Measurements from ENCODE around the gene ARMC10.
"Not testable (repeated sequence)": the region's sequence is repeated elsewhere in the genome, so short reads cannot be mapped to it uniquely, and the experiment has no call there.

The ARMC10 gene

DNA sequence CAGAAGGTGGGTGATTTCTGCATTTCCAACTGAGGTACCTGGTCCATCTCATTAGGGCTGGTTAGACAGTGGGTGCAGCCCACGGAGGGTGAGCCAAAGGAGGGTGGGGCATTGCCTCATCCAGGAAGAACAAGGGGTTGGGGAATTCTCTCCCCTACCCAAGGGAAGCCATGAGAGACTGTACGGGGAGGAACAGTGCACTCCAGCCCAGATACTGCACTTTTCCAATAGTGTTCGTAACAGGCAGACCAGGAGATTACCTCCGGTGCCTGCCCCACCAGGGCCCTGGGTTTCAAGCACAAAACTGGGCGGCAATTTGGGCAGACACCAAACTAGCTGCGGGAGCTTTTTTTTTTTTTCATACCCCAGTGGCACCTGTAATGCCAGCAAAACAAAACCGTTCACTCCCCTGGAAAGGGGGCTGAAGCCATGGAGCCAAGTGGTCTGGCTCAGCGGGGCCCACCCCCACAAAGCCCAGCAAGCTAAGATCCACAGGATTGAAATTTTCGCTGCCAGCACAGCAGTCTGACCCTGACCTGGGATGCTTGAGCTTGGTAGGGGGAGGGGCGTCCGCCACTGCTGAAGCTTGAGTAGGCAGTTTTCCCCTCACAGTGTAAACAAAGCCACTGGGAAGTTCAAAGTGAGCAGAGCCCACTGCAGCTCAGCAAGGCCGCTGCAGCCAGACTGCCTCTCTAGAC, 31.2 kb downstream of the ARMC10 start:
- H3K36me3 ChIP-seq (ENCODE audit: control insufficient read depth, insufficient read depth, low read length) = peaks cover 9% of the 10 kb centered on the region
- H3K9me3 ChIP-seq (ENCODE audit: control insufficient read depth, insufficient read depth, low read length) = no peaks in the 10 kb centered on the region
- H3K4me1 ChIP-seq (ENCODE audit: control insufficient read depth, insufficient read depth, low read length) = peaks cover 14% of the 10 kb centered on the region
- H3K27me3 ChIP-seq (ENCODE audit: control insufficient read depth, insufficient read depth, low read length) = no peaks in the 10 kb centered on the region
- no peak overlapping the region for H3K9ac ChIP-seq (ENCODE audit: low read depth, low read length)
- peak overlapping the region; percentile 71 for H3K27ac ChIP-seq (ENCODE audit: low read depth, low read length)
- no peak overlapping the region for H3K4me3 ChIP-seq (ENCODE audit: low read depth, low read length)

DNA sequence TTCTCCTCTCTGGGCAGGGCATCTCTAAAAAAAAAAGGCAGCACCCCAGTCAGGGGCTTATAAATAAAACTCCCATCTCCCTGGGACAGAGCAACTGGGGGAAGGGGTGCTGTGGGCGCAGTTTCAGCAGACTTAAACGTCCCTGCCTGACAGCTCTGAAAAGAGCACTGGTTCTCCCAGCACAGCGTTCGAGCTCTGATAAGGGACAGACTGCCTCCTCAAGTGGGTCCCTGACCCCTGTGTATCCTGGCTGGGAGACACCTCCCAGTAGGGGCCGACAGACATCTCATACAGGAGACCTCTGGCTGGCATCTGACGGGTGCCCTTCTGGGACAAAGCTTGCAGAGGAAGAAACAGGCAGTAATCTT, 31.7 kb downstream of the ARMC10 start:
- H3K9me3 ChIP-seq (ENCODE audit: control insufficient read depth, insufficient read depth, low read length); H3K4me3 ChIP-seq (ENCODE audit: low read depth, low read length); H3K27me3 ChIP-seq (ENCODE audit: control insufficient read depth, insufficient read depth, low read length); H3K36me3 ChIP-seq (ENCODE audit: control insufficient read depth, insufficient read depth, low read length); H3K9ac ChIP-seq (ENCODE audit: low read depth, low read length): not testable (repeated sequence)
- Histone ChIP-seq H3K27ac (ENCODE audit: low read depth, low read length) (peak overlapping the region; percentile 71), H3K4me1 (ENCODE audit: control insufficient read depth, insufficient read depth, low read length) (peaks cover 14% of the 10 kb centered on the region)

DNA sequence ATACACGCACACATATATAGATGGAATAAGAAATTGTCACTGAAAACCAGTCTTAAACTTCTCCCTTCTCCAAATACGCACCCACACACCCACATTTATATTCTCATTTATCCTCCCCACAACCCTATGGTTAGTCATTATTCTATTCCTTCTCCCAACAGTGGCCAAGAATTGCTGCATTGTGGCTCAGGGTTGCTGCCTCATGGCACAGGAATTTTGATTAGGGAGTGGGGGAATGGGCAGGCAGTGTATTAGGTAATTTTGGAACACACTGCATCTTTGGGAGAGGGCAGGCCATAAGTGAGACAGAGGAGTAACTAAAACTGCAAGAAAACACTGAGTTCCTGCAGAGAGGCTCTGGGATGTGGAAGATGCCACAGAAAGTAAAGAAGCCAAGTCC, 38.2 kb downstream of the ARMC10 start:
- H3K9me3 ChIP-seq (ENCODE audit: control insufficient read depth, insufficient read depth, low read length) = no peaks in the 10 kb centered on the region
- H3K9ac ChIP-seq (ENCODE audit: low read depth, low read length) = no peak overlapping the region
- 0 out of 2 replicates have a peak, but pooled peaks cover 7% of the 10 kb centered on the region for H3K36me3 ChIP-seq (ENCODE audit: control insufficient read depth, insufficient read depth, low read length)
- H3K27me3 ChIP-seq (ENCODE audit: control insufficient read depth, insufficient read depth, low read length) = no peaks in the 10 kb centered on the region
- no peak overlapping the region for H3K4me3 ChIP-seq (ENCODE audit: low read depth, low read length)
- peak overlapping the region; percentile 57 for H3K27ac ChIP-seq (ENCODE audit: low read depth, low read length)
- H3K4me1 ChIP-seq (ENCODE audit: control insufficient read depth, insufficient read depth, low read length) = no peaks in the 10 kb centered on the region; the same call in 1 of the 2 replicates

DNA sequence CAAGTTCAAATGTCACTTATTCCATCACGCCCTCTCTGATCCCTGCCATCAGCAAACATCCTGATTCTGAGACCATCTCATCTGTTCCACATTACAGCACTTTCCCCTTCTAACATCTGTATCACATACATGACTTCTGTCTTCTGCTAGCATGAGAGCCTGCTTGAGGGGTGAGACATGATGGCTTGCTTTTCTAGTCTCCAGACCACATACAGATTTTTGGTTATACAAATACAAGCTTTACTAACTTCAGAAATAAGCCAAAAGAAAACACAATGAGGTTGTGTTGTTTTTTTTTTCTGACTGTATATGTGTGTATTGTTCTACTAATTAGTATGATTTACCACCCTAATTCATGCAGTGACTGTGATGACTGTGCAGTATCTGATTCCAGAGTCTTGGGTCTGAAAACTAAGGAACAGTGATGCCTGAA, 39.7 kb downstream of the ARMC10 start:
- Histone ChIP-seq H3K27me3 (ENCODE audit: control insufficient read depth, insufficient read depth, low read length) (no peaks in the 10 kb centered on the region), H3K36me3 (ENCODE audit: control insufficient read depth, insufficient read depth, low read length) (peaks cover 14% of the 10 kb centered on the region), H3K4me3 (ENCODE audit: low read depth, low read length) (no peak overlapping the region), H3K27ac (ENCODE audit: low read depth, low read length) (no peak overlapping the region), H3K9me3 (ENCODE audit: control insufficient read depth, insufficient read depth, low read length) (no peaks in the 10 kb centered on the region), H3K9ac (ENCODE audit: low read depth, low read length) (no peak overlapping the region), H3K4me1 (ENCODE audit: control insufficient read depth, insufficient read depth, low read length) (no peaks in the 10 kb centered on the region; the same call in 1 of the 2 replicates)

DNA sequence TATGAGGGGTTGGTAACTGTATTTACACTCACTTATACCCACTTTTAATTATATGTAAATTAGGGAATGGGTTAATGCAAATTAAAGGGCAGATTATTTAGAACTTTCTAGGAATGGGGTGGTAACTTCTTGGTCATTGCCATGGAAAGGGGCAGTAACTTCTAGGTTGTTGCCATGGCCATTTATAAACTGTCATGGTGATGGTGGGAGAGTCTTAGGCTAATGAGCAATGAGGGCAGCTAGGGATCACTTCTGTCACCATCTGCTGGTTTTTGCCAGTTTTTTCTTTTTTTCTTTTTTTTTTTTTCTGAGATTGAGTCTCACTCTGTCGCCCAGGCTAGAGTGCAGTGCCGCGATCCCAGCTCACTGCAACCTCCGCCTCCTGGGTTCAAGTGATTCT, 40.8 kb downstream of the ARMC10 start:
- no peaks in the 10 kb centered on the region for H3K9me3 ChIP-seq (ENCODE audit: control insufficient read depth, insufficient read depth, low read length)
- no peaks in the 10 kb centered on the region; the same call in 1 of the 2 replicates for H3K4me1 ChIP-seq (ENCODE audit: control insufficient read depth, insufficient read depth, low read length)
- H3K9ac ChIP-seq (ENCODE audit: low read depth, low read length) = no peak overlapping the region
- H3K36me3 ChIP-seq (ENCODE audit: control insufficient read depth, insufficient read depth, low read length) = peaks cover 20% of the 10 kb centered on the region
- no peaks in the 10 kb centered on the region for H3K27me3 ChIP-seq (ENCODE audit: control insufficient read depth, insufficient read depth, low read length)
- no peak overlapping the region for H3K4me3 ChIP-seq (ENCODE audit: low read depth, low read length)
- H3K27ac ChIP-seq (ENCODE audit: low read depth, low read length) = no peak overlapping the region

DNA sequence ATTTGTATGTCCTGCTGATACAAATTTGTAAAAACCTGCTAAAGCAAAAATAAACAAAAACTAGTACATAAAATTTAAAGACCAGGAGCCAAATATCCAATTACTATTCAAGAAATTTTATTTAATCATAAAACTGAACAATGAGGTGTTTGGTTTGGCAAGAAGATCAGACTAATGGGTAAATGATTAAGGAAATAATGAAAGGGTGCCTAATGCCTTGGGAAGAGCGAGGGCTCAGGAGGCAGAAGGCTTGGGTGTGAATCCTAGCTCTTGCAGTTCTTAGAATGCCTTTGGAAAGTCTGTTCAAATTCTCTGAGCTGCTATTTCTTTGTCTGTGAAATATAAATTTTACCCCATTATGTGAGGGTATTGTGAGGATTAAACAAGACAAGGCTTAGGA, 41.6 kb downstream of the ARMC10 start:
- no peak overlapping the region for H3K4me3 ChIP-seq (ENCODE audit: low read depth, low read length)
- no peaks in the 10 kb centered on the region for H3K9me3 ChIP-seq (ENCODE audit: control insufficient read depth, insufficient read depth, low read length)
- H3K27ac ChIP-seq (ENCODE audit: low read depth, low read length) = no peak overlapping the region
- no peaks in the 10 kb centered on the region for H3K27me3 ChIP-seq (ENCODE audit: control insufficient read depth, insufficient read depth, low read length)
- H3K4me1 ChIP-seq (ENCODE audit: control insufficient read depth, insufficient read depth, low read length) = no peaks in the 10 kb centered on the region; the same call in 1 of the 2 replicates
- peaks cover 24% of the 10 kb centered on the region for H3K36me3 ChIP-seq (ENCODE audit: control insufficient read depth, insufficient read depth, low read length)
- H3K9ac ChIP-seq (ENCODE audit: low read depth, low read length) = no peak overlapping the region

DNA sequence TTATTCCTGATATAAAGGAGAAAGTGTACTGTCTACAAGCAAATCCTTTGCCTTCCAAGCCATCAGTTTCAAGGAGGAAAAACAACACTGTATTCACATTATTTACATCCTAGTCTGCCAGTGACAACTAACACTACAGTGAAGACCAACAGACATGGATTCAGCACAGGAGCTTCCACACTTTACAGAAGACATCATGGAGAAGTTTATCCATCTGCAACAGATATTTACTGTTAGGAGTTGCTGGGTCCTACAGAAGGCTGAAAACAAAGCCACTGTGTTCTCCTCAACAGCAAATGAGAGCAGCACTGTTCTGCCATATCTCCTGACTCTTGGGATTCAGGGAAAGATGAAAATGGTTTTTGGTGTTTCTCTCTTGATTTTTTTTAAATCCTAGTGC, 42.1 kb downstream of the ARMC10 start:
- H3K27me3 ChIP-seq (ENCODE audit: control insufficient read depth, insufficient read depth, low read length) = no peaks in the 10 kb centered on the region
- no peaks in the 10 kb centered on the region for H3K9me3 ChIP-seq (ENCODE audit: control insufficient read depth, insufficient read depth, low read length)
- H3K27ac ChIP-seq (ENCODE audit: low read depth, low read length) = no peak overlapping the region
- H3K4me3 ChIP-seq (ENCODE audit: low read depth, low read length) = no peak overlapping the region
- H3K9ac ChIP-seq (ENCODE audit: low read depth, low read length) = no peak overlapping the region
- H3K4me1 ChIP-seq (ENCODE audit: control insufficient read depth, insufficient read depth, low read length) = no peaks in the 10 kb centered on the region; the same call in 1 of the 2 replicates
- H3K36me3 ChIP-seq (ENCODE audit: control insufficient read depth, insufficient read depth, low read length) = peaks cover 26% of the 10 kb centered on the region

DNA sequence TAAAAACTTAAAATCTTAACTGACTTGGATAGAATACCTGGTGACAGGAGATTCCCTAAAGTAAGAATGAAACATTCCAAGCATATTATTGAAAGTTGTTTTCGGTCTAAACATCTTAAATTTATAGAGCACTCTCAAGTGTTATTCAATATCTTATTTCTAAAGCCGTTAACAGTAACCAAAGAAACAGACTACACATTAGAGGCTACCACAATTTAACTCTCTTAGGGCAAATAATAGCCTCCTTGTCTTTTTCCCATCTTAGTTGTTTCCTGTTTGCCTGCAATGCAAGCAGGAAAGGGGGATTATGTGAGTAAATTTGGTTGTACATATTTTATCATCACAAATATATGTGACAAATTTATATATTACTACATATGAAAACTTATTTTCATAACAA, 42.5 kb downstream of the ARMC10 start:
- Histone ChIP-seq H3K4me1 (ENCODE audit: control insufficient read depth, insufficient read depth, low read length) (no peaks in the 10 kb centered on the region; the same call in 1 of the 2 replicates), H3K9me3 (ENCODE audit: control insufficient read depth, insufficient read depth, low read length) (no peaks in the 10 kb centered on the region)

DNA sequence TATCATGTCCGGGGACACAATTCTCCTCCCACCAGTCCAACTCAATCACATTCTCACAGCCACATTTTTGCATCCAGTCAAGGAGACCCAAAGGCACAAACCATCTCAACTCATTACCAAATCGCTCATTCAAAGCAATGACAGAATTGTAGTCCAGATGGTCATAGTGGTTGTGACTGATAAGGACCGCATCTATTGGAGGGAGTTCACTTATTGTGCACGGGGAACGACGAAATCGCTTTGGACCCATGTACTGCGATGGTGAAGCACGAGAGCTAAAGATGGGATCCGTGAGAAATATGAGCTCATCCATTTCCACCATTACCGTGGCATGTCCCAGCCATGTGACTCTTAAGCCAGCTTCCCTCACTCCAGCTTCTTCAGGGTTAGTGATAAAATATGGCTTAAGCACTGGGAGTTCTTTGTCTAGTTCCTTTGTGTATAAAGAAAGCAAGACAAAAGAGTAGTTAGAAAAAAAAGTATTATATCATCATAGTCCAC, 44.9 kb downstream of the ARMC10 start:
- H3K4me1 ChIP-seq (ENCODE audit: control insufficient read depth, insufficient read depth, low read length) = no peaks in the 10 kb centered on the region
- no peak overlapping the region for H3K4me3 ChIP-seq (ENCODE audit: low read depth, low read length)
- H3K27ac ChIP-seq (ENCODE audit: low read depth, low read length) = no peak overlapping the region
- H3K36me3 ChIP-seq (ENCODE audit: control insufficient read depth, insufficient read depth, low read length) = peaks cover 24% of the 10 kb centered on the region
- H3K9ac ChIP-seq (ENCODE audit: low read depth, low read length) = no peak overlapping the region
- H3K9me3 ChIP-seq (ENCODE audit: control insufficient read depth, insufficient read depth, low read length) = no peaks in the 10 kb centered on the region
- no peaks in the 10 kb centered on the region for H3K27me3 ChIP-seq (ENCODE audit: control insufficient read depth, insufficient read depth, low read length)

More for the DNA sequence above, 42.5 kb downstream of the ARMC10 start:
- no peak overlapping the region for H3K4me3 ChIP-seq (ENCODE audit: low read depth, low read length)
- no peaks in the 10 kb centered on the region for H3K27me3 ChIP-seq (ENCODE audit: control insufficient read depth, insufficient read depth, low read length)
- no peak overlapping the region for H3K9ac ChIP-seq (ENCODE audit: low read depth, low read length)
- H3K36me3 ChIP-seq (ENCODE audit: control insufficient read depth, insufficient read depth, low read length) = peaks cover 26% of the 10 kb centered on the region
- no peak overlapping the region for H3K27ac ChIP-seq (ENCODE audit: low read depth, low read length)

DNA sequence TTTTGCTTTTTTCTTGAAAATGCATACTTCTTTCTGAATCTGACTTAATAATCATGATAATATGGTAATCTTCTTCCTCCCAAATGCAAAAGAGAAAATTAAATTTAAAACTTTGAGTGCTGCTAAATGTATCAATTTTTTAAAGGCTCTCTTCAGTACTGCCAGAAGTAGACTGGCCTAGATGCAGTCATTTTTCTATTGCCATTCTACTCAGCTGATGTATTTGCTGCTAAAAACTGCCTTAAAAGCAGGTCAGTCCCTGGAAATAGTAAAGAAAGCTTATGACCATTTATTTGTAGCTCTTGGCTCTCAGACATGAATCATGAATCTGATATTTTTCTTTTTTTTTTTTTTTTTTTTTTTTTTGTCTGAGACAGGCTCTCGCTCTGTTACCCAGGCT, 45.4 kb downstream of the ARMC10 start:
- Histone ChIP-seq H3K4me1 (ENCODE audit: control insufficient read depth, insufficient read depth, low read length) (no peaks in the 10 kb centered on the region), H3K27ac (ENCODE audit: low read depth, low read length) (no peak overlapping the region), H3K36me3 (ENCODE audit: control insufficient read depth, insufficient read depth, low read length) (peaks cover 23% of the 10 kb centered on the region), H3K9ac (ENCODE audit: low read depth, low read length) (no peak overlapping the region), H3K9me3 (ENCODE audit: control insufficient read depth, insufficient read depth, low read length) (no peaks in the 10 kb centered on the region), H3K4me3 (ENCODE audit: low read depth, low read length) (no peak overlapping the region), H3K27me3 (ENCODE audit: control insufficient read depth, insufficient read depth, low read length) (no peaks in the 10 kb centered on the region)

DNA sequence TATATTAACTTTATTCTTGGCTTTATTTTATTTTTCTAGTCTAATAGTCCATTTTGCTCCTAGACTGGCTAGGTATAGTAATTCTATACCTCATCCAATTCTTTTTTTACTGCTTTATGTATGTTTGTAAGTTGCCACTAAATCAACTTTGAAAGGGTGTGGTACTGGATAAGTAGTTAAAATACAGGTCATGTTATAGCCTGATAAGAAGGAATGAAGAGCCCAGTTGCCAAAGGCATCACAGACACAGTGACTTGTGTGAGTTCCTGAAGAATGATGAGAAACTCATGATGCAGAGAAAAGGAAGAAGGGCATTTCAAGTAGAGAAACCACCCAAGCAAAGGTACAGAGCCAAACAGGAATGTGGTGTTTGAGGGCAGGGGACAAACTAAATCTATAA, 46.7 kb downstream of the ARMC10 start:
- peaks cover 28% of the 10 kb centered on the region for H3K36me3 ChIP-seq (ENCODE audit: control insufficient read depth, insufficient read depth, low read length)
- no peaks in the 10 kb centered on the region for H3K4me1 ChIP-seq (ENCODE audit: control insufficient read depth, insufficient read depth, low read length)
- no peaks in the 10 kb centered on the region for H3K9me3 ChIP-seq (ENCODE audit: control insufficient read depth, insufficient read depth, low read length)
- no peak overlapping the region for H3K4me3 ChIP-seq (ENCODE audit: low read depth, low read length)
- H3K27me3 ChIP-seq (ENCODE audit: control insufficient read depth, insufficient read depth, low read length) = no peaks in the 10 kb centered on the region
- H3K9ac ChIP-seq (ENCODE audit: low read depth, low read length) = no peak overlapping the region
- H3K27ac ChIP-seq (ENCODE audit: low read depth, low read length) = no peak overlapping the region

Data from HUES48 (cell line).